Bone marrow (tissue), 2 donors: ENCODE results near the gene FHAD1.
"Not testable (repeated sequence)": the region's sequence is repeated elsewhere in the genome, so short reads cannot be mapped to it uniquely, and the experiment has no call there.

ENCODE experiments used
- DNase-seq, 2 donors: peaks; one replicate each; lab custom pipeline; 2025; lab: John Stamatoyannopoulos, UW

The FHAD1 gene

GRCh38 chr1:15276691-15277446 lies 29.8 kb downstream of the FHAD1 start:
- DNase-seq = no peak

GRCh38 chr1:15277447-15277838 lies 30.4 kb downstream of the FHAD1 start:
- no peak for DNase-seq

DNA sequence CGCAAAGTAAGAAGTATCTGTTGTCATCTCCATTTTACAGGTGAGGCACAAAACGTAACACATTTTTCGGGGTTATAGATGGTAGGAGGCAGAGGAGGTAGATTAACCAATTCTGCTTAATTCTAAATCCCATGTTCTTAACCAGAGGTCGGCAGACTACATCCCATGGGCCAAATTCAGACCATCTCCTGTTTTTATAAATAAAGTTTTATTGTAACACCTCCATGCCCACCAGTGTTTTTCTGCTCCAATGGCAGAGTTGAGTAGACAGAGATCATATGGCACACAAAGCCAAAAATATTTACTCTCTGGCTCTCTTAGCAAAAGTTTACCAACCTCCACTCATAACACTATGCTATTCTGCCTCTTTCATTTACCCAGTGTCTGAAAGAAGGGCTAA lies 30.9 kb downstream of the FHAD1 start:
- DNase-seq = no peak

DNA sequence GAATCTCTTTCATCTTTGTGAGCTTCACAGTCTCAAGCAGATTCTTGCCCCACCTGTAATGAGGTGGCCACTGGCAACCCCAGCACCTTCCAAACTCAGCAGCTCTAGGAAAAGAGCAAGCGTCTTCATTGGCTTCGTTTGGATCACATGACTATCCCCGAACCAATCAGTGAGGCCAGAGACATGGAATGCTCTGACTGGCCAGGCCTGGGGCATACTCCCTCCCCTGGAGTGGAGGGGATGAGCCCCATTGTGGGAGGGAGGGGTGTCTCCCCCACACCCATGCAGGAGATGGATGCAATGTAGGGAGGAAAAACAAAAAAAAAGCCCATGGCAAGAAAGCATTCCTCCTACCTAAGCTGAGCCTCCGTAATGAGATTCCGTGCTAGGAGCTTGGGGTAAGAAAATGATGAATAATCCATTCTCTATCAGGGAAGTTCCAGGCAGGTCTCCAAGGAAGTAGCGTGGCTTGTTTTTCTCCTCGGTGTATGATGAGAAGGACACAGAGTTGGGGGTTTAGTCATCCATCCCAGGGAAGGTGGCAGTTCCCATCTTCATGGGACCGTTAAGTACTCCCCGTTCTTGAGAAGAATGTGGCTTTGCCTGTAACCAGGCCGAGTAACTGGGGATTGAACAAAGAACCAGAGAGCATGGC lies 32.7 kb downstream of the FHAD1 start:
- no peak for DNase-seq

GRCh38 chr1:15280416-15280815 lies 33.4 kb downstream of the FHAD1 start:
- DNase-seq = no peak

GRCh38 chr1:15282038-15282437 lies 35.0 kb downstream of the FHAD1 start:
- no peak for DNase-seq

DNA sequence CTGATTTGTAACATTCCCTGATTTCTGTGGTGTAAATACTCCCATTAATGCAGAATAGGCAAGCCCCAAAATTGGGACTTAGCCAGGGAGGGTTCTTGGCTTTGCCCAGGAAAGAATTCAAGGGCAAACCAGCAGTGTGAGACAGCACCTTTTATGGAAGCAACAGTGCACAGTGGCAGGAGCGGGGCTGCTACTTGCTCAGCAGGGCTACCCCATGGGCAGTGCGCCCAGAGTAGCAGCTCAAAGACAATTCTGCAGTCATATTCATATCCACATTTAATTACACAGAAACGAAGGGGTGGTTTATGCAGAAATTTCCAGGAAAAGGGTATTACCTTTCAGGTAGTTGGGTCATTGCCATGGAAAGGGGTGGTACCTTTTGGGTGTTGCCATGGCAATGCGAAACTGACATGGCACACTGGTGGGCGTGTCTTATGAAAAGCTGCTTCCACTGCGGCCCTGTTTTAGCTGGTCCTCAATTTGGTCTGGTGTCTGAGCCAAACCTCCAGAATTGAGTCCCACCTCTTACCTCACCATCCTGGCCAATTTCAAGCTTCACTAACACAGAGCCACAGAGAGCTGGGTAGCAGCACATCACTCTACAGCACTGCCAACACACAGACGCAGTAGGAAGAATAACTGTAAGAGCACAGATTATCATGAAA lies 35.9 kb downstream of the FHAD1 start:
- no peak for DNase-seq

- no peak for DNase-seq
These were observed 36.5 kb downstream of the FHAD1 start for GRCh38 chr1:15283526-15283925.

DNA sequence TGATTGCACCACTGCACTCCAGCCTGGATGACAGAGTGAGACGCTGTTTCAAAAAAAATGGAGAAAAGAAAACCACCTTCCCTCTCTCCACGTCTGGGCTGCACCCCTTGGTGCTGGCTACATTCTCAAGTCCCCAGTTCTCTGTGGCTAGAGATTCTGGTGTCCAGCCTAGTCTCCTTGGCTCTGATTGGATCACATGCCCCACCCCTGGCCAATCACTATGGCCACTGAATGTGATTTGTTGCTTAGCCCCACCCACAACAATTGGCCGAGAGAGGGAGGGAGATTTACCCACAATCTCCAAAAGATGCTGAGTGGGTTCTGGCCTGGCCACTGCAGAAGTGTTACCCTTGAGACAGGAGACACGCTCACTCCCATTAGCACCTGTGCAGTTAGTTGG lies 39.4 kb downstream of the FHAD1 start:
- no peak for DNase-seq

DNA sequence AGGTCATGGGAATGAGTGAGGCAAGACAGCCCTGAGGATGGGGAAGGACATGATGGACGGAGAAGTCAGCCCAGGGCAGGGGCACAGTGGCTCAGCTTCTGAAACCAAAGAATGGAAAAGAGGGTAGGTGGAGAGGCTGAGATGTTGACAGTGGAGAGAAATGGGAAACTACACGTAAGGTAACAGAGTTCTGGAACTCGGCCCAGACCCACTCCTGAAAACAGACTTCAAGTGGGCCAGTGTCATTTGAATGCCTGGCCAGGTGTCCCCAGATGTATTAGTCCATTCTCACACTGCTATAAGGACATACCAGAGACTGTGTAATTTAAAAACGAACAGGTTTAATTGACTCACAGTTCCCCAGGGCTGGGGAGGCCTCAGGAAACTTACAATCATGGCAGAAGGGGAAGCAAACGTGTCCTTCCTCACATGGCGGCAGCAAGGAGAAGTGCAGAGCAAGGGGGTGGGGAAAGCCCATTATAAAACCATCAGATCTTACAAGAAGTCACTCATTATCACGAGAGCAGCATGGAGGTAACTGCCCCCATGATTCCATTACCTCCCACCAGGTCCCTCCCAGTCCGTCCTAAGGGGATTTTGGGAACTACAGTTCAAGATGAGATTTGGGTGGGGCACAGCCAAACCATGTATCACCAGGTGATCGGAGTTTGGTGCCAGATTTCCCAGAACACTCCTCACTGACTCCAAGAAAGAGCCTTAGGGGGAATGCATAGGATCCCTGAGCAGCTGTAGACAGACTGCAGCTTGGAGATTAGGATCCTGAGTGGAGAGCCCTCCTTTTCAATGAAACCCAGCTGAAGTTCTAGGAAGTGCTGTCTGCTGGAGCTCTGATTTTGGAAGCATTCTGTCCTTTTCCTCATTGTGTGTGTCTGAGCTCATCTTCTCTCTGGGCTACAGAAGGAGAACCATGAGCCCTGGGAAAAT lies 40.3 kb downstream of the FHAD1 start:
- DNase-seq = no peak

DNA sequence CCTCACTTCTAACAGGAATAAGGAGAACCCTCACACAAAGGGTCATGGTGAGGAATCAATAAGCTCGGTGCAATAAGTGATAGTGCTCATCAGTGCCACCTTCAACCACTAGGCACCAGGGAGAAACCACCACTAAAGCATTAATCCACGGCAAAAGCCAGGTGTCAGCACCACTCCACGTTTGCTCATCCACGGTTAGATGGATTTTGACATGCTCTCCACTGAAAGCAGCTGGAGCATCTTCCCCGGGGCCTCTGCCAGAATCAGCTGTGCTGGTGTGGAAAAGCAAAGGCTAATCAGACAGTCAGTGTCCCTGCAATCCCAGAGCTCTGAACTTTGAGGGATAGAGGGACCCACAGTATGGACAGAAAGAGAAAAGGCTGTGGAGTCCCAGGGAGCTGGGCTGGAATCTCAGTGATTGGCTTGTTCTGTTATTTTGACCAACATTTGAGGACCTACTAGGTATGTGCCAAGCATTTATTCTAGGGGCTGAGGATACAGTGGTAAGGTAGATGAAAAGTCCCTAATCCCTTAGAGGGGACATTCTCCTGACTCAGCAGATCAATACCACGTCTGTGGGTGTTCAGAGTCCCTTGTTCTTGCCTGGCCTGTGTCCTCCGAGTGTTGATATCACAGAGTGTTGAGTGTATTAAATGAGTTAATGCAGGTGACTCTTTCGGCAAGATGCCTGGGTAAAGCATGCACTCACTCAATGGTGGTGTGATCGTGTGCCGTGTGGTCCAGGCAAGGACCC lies 41.3 kb downstream of the FHAD1 start:
- no peak for DNase-seq

GRCh38 chr1:15289251-15289651 lies 42.2 kb downstream of the FHAD1 start:
- no peak for DNase-seq

- DNase-seq = no peak
These were observed 43.4 kb downstream of the FHAD1 start for GRCh38 chr1:15290382-15290781.

GRCh38 chr1:15295696-15296095 lies 48.7 kb downstream of the FHAD1 start:
- no peak for DNase-seq

DNA sequence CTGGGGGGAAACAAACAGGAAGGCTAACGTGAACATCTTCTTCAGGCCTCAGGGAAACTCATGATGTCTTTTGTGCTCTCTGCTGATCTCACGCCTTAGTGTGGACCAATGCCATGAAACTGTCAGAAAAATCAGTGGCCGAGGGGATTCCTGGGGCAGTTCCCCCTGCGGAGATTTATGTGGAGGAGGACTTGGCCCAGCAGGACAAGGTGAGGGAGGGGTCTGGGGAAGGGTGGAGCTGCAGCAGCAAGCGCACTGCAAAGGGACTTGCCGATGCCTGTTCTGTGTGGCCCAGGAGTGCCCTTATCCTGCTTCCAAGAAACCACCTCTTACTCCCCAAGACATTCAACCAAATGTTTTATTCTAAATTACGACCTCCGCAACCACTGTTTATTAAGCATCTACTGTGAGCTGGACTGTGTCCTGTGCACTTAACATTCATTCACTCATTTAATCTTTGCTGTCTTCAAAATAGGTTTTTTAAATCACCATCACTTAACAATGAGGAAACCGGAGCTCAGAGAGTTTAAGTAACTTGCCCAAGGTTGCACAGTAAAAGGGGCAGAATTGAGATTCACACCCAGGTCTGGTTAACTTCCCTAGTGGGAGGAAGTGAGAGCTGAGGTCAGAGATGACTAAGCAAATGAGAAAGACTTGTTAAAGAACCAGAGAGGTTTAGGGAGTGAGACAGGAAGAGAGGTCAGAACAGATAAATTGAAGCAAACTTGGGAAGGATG lies 49.7 kb downstream of the FHAD1 start:
- DNase-seq = no peak

DNA sequence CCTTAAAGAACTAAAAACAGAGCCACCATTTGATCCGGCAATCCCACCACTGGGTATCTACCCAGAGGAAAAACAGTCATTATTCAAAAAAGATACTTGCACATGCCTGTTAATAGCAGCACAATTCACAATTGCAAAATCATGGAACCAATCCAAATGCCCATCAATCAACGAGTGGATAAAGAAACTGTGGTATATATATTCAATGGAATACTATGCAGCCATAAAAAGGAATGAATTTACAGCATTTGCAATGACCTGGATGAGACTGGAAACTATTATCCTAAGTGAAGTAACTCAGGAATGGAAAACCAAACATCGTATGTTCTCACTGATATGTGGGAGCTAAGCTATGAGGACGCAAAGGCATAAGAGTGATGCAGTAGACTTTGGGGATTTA lies 51.0 kb downstream of the FHAD1 start:
- not testable (repeated sequence) for DNase-seq

GRCh38 chr1:15299179-15299578 lies 52.2 kb downstream of the FHAD1 start:
- no peak for DNase-seq

GRCh38 chr1:15299806-15300205 lies 52.8 kb downstream of the FHAD1 start:
- DNase-seq = no peak

DNA sequence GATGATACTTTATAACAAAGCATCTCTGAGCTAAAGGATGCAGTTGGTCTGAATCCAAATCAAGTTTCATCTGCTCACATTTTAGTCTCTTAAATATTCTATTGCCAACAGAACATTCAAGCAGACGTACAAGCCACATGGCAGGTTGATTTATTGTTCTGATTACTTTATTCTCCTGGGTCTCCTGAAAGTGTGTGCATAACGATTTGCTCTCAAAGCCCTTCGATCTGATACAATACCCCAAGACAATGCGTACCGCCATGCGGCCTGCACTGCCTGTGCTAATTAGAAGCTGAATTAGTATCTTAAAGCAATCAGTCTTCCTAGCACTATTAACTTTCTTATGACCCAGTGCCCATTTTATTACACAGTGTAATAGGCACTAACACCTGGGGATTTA lies 56.9 kb downstream of the FHAD1 start:
- no peak for DNase-seq

DNA sequence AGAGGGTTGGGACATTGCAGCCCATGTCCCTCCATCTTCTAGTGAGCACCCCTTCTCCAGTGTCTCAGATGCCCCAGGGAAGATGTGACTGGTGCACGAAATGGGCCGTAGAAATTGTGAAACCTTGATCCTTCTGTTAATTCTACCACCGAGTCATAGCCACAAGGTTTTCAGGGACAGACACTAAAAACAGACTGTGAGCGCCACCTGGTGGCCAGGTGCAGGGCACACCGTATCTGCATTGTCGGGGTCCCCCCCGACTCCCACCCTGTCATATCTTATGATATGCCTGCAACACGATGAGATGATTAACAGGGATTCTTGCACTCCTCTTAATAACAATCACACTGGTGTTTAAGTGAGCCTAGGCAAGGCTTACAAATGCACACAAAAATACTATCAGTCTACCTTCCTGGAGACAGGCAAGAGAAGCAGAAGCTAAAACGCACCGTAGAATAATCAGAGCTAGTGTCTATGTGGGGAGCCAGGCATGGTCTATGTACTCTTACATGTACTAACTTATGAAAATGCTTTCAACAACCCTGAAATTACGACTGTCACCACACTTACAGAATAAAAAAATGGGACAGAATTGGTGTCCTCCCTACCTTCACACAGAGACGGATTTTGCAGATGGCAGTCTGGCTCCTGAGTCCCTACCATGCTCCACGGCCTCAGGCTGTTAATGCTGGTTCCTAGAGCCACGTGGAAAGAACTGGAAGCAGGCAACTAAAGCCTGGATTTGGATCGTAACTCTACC lies 57.9 kb downstream of the FHAD1 start:
- DNase-seq = no peak
